ENCODE results near the gene SLC35E4. TPM values are rescaled to one million over a fixed set of nuclear protein-coding genes. Genes with fewer than 3 reads are reported as not detected.
"Not testable (repeated sequence)": the region's sequence is repeated elsewhere in the genome, so short reads cannot be mapped to it uniquely, and the experiment has no call there.

The SLC35E4 gene, protein sequence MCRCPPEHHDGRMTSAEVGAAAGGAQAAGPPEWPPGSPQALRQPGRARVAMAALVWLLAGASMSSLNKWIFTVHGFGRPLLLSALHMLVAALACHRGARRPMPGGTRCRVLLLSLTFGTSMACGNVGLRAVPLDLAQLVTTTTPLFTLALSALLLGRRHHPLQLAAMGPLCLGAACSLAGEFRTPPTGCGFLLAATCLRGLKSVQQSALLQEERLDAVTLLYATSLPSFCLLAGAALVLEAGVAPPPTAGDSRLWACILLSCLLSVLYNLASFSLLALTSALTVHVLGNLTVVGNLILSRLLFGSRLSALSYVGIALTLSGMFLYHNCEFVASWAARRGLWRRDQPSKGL
- total RNA-seq (2014; rRNA removed; shearing (Covaris generic)), result 14.2 and 22.1 TPM in 2 replicates

DNA sequence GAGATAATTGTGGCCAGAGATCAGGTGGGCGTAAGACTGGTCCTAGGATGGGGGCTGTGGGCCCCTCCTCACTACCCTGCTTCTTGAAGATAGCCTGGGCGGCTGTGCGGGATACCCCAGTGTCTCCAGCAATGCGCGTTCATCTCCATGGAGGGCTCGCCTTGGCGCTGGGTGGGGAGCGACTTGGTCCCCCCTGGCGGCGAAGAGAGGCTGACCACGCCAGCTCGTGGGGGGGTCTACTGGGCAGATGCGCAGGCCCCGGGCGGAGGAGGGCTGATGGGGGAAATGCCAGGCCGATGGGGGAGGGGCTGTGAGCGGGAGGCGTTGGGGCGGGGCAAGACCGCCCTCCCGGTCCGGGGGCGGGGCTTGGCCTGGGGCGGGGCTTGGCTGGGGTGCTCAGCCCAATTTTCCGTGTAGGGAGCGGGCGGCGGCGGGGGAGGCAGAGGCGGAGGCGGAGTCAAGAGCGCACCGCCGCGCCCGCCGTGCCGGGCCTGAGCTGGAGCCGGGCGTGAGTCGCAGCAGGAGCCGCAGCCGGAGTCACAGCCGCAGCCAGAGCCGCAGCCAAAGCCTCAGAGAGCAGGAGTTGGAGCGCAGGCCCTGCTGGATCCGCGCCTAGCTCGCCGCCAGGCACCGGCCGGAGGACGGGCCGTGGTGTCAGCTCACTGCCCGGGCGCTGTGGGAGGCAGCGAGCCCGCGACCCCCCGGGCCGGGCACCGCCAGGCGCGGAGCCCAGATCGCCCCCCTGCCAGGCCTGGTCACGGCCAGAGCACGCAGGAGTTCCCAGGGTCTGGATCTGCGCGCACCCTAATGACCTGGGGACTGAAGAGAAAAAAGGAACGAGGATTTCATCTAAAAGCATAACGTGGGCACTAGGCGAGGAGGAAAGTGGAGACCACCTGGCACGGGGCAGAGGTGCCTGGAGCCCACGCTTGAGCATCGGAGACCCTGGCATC, at the start of gene SLC35E4:
SLC35E4 (plus strand) TSS at position 509 of the 953 bp plus-strand sequence. CDS start 670 bp downstream, outside the sequence.
- DNase-seq (ENCODE audit: low spot score), result peak; percentile 80

DNA sequence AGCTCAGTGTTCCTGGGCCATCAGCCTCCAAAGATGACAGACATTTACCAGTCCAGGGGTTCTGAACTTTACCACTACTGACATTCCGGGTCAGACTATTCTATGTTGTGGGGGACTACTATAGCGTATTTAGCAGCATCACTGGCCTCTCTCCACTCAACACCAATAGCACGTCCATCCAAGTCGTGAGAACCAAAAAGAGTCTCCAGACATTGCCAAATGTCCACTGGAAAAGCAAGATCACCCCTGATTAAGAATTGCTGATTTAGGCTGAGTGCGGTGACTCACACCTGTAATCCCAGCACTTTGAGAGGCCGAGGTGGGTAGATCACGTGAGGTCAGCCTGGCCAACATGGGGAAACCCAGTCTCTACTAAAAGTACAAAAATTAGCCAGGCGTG, 49.2 kb upstream of the SLC35E4 start:
- no peak for DNase-seq (ENCODE audit: low spot score)

DNA sequence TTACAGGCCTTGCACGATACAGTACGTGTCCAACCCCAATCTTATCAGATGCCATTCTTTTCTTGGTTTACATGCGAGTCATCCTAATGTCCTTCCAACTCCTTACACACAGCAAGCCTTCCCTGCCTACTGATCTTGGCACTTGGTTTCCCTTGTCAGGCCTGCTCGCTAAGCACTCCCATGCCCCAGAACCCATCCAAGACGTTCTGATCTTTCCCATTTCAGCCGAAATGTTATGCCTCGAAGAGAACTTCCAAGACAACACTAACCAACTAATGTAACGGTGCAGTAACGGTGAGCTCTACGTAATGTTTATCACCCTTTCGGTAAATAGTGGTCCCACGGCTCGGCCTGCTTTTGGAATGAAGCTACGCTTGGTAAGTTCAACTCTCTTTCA, 44.4 kb upstream of the SLC35E4 start:
- peak; percentile 26 for DNase-seq (ENCODE audit: low spot score)

DNA sequence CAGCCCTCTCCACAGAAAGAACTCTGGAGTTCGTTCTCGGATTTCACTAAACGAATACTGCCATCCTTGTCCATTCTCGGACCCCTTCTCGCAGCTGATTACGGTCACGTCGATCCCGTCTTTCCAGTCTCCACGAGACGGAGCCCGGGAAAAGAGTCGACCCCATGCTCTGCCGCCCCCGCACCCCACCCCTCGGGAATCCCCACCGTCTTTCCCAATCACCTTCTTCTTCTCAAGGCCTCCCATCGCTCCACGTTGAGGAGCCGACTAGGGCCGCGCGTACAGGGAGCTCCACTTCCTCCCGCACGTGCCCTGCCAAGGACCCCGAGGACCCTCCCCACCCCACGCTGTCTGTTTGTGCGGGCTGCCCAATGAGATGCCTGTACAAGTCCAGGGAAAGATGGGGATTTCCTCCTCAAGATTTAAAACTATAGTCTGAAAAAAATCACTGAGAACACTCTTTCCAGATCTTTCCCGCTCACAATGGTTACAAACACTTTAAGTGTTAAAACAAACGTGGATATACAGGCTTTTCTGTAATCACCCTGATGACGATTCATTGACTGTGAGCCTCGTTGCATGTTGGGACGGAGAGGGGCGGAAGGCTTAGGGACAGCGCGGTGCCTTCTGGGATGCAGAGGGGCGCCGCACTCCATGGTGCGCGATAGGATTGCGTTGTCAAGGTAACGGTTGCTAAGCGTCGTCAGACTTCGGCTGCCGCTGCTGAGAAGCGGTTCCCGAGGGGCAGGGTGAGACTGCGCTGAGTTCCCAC, 43.8 kb upstream of the SLC35E4 start, which contains the start of gene PES1:
PES1 (minus strand) TSS at position 323 of the 772 bp plus-strand sequence; CDS start at position 246, 77 bp downstream.
- DNase-seq (ENCODE audit: low spot score), result peak; percentile 96

DNA sequence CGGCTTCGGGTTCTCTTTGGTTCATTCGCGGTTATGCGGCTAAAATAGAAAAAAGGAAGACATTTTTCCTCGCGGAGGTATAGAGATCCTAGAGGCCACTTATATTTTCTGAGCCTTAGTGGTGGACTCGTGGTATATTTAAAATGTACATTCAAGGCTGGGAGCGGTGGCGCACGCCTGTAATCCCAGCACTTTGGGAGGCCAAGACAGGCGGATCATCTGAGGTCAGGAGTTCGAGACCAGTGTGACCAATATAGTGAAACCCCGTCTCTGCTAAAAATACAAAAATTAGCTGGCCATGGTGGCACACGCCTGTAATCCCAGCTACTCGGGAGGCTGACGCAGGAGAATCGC, 43.2 kb upstream of the SLC35E4 start:
- not testable (repeated sequence) for DNase-seq (ENCODE audit: low spot score)

DNA sequence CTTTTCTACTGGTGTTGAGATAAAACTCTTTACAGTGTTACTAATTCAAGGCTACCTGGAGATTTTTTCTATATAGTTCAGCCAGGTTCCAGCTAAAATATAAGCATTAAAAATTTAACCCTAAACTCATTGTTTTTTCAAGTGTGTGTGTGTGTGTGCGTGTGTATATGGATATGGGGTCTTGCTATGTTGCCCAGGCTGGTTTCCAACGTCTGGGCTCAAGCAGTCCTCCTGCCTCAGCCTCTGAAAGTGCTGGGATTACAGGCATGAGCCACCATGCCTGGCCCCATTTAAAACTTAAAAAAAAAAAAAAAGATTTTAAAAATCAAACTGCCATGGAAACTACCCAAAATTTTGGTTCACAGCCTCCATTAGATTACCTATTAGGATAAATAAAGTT, 39.4 kb upstream of the SLC35E4 start:
- no peak for DNase-seq (ENCODE audit: low spot score)

DNA sequence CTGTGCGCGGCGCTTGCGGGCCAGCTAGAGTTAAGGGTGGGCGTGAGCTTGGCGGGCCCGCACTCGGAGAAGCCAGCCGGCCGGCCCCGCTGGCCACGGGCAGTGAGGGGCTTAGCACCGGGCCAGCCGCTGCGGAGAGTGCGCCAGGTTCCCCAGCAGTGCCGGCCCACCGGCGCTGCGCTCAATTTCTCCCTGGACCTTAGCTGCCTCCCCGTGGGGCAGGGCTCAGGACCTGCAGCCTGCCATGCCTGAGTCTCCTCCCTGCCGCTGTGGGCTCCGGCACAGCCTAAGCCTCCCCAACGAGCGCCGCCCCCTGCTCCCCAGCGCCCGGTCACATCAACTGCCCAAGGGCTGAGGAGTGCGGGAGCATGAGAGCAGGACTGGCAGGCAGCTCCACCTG, 38.7 kb upstream of the SLC35E4 start:
- DNase-seq (ENCODE audit: low spot score), result no peak

DNA sequence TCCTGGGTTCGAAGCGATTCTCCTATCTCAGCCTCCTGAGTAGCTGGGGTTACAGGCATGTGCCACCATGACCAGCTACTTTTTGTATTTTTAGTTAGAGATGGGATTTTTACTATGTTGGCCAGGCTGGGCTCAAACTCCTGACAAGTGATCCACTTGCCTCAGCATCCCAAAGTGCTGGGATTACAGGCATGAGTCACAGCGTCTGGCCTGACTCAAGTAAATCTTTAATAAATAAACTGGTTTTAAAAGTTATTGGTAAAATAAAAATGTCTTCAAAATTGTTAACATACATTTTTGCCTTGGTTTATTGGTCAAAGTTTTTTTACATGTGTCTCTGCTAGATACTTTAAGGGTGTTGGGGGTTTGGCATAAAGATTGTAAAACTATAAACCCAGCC, 36.6 kb upstream of the SLC35E4 start:
- no peak for DNase-seq (ENCODE audit: low spot score)

DNA sequence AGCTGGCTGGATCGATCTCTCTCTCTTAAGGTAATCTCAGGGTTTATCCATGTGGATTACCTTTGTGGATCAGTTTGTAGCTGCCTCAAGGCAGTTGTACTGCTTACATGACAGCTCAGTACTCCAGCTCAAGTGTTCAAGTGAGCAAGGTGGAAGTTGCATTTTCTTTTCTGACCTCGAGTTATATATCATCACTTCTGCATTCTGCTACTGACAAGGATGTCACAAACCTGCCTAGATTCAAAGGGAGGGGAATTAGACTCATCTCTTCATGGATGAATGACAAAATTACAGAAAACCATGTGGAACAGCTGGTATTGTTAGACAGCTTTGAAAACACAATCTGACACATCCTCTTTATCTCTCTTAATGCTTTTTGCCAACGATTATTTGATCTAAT, 34.7 kb upstream of the SLC35E4 start:
- no peak for DNase-seq (ENCODE audit: low spot score)

DNA sequence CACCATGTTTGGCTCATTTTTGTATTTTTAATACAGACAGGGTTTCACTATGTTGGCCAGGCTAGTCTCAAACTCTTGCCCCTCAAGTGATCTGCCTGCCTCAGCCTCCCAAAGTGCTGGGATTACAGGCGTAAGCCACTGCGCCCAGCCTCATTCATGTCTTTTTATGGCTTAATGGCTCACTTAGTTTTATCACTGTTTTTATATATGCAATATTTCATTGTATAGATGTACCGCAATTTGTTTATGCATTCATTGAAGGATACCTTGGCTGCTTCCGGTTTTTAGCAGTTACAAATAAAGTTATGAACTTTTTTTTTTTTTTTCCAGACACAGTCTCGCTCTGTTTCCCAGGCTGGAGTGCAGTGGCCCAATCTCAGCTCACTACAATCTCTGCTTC, 34.1 kb upstream of the SLC35E4 start:
- DNase-seq (ENCODE audit: low spot score), result no peak

DNA sequence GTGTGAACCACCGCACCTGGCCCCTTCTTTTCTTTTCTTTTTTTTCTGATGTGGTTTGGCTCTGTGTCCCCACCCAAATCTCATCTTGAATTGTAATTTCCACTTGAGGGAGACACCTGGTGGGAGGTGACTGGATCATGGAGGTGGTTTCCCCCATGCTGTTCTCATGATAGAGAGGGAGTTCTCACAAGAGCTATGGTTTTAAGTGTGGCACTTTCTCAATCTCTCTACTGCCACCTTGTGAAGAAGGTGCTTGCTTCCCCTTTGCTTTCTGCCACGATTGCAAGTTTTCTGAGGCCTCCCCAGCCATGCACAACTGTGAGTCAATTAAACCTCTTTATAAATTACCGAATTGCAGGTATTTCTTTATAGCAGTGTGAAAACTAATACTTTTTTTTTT, 33.5 kb upstream of the SLC35E4 start:
- peak; percentile 50 for DNase-seq (ENCODE audit: low spot score)

DNA sequence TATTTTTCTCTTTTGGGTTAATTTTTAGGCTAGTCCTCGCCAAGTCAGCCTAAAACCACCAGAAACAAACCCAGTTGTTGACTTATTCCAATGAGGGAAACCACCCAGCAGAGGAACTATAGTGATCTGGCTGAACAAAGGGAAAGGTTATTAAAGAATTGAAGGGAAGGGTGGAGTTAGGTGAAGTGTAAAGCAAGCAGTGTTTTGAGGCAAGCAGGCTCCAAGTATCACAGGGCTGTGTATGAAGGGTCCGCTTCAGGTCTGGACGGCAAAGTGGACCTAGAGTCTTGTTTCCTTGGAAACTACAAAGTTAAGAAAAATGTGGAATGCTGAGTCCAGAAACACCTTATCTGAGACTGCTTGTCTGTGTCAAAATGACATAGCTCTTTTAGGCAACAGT, 31.8 kb upstream of the SLC35E4 start:
- peak; percentile 39 for DNase-seq (ENCODE audit: low spot score)

DNA sequence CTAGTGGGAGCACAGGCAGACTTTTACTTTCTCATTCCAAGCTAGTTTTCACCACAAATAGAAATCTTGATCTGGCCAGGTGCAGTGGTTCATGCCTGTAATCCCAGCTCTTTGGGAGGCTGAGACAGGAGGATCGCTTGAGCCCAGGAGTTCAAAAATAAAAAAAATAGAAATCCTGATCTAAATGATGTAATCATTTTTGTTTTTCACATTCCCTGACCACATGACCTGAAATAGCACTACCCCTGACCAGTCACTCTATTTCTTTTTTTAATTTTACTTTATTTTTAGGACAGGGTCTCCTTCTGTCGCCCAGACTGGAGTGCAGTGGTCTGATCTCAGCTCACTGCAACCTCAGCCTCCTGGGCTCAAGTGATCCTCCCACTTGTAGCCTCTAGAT, 30.9 kb upstream of the SLC35E4 start:
- DNase-seq (ENCODE audit: low spot score), result no peak

DNA sequence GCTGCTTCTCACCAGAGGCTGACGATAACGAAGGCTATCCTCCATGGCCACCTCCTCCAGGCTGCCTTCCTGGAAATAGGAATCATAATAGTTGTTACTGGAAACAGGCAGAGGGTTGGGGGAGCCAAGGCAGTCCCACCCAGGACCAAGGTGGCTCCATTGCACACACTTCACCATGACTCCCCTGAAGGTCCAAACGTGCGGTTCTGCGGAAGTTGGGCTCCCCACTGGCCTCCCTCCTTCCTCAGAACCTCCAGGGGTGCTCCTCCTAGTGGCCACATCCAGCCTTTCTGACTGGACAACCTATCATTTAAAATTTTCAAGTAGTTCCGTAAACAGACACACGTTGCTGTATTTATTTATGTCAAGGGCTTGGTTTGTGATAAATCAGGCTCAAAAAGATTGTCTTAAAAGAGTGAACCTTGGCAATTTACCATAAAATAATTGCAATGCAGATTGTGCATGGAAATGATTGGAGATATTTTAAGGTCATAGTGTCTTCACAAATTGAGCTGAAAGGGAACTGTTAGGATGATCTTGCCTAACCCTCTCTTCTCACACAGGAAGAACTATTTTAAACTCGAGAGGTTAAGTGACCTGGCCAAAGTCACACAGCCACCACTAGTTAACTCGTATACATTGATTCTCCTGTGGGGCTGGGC, 30.0 kb upstream of the SLC35E4 start:
- peak; percentile 51 for DNase-seq (ENCODE audit: low spot score)

DNA sequence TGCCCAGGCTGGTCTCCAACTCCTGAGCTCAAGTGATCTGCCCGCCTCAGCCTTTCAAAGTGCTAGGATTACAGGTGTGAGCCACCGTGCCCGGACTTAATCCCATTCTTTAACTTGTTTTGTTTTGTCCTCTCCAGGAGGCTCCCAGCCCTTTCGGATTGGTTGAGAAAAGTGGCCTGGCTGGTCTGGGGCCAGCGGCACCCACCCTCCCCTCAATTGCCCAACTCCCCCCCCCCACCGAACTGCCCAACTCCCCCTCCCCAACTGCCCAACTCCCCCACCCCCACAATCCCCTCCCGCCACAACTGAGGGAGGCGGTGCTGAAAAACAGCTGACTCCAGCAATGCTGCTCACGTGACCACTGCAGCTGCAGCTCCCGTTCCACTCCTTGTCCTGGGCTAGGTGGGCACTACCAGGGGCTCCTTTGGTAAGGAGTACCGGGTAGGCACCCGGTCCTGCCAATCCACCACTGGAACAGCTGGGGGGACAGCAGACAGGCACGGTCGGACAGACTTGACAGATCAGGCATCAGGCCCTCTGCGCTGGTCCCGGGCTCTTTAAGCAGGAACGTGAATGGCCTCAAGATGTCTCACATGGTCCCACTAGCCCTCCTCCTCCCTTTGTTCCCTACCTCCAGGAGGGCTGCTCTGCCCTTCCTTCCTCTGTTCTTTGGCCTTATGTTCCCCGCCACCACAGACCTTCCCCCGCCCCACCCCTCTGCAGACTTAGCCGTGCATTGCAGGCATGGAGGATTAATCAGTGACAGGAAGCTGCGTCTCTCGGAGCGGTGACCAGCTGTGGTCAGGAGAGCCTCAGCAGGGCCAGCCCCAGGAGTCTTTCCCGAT, 28.9 kb upstream of the SLC35E4 start, which contains the start of gene TCN2:
TCN2 (plus strand) TSS at position 720 of the 845 bp plus-strand sequence. CDS start 158 bp downstream, outside the sequence.
- peak; percentile 64 for DNase-seq (ENCODE audit: low spot score)

DNA sequence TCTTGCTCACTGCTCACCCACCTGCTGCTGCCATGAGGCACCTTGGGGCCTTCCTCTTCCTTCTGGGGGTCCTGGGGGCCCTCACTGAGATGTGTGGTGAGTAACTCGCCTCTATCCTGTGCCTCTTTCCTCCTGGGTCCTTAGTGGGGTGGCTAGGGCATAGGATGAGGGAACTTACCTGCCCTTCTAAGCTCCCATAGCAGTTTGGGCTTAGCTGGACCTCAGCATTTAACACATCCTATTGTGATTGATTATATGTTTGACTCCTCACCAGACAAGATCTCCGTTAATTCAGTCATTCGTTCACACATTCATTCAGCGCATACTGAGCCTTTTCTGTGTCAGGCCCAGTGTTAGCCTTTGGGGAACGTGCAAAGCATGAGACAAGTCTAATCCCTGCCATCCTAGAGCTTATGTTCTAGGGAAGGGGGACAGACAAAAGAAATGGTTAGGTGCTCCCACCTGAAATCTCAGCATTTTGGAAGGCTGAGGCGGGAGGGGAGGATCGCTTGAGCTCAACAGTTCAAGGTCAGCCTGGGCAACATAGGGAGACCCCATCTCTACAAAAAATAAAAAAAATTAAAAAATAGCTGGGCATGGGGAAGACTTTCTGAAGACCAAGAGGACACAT, 28.2 kb upstream of the SLC35E4 start:
- no peak for DNase-seq (ENCODE audit: low spot score)

DNA sequence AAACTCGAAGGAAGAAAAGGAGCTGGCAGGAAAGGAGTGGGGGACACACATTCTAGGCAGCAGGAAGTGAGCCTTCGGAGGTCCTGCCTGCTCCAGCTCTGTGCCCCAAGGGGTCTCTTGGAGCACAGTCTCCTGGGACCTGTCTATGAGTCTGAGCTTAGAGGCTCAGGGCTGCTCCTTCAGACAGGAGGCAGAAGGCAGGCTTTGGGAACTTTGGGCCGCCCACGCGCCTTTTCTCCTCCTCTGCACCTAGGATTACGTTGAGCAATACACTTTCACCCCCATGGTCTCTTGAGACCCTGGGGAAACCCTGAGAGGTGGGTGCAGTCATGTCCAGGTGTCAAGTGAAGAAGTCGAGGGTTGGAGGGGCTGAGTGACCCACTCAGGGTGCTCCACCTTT, 27.6 kb upstream of the SLC35E4 start:
- no peak for DNase-seq (ENCODE audit: low spot score)

DNA sequence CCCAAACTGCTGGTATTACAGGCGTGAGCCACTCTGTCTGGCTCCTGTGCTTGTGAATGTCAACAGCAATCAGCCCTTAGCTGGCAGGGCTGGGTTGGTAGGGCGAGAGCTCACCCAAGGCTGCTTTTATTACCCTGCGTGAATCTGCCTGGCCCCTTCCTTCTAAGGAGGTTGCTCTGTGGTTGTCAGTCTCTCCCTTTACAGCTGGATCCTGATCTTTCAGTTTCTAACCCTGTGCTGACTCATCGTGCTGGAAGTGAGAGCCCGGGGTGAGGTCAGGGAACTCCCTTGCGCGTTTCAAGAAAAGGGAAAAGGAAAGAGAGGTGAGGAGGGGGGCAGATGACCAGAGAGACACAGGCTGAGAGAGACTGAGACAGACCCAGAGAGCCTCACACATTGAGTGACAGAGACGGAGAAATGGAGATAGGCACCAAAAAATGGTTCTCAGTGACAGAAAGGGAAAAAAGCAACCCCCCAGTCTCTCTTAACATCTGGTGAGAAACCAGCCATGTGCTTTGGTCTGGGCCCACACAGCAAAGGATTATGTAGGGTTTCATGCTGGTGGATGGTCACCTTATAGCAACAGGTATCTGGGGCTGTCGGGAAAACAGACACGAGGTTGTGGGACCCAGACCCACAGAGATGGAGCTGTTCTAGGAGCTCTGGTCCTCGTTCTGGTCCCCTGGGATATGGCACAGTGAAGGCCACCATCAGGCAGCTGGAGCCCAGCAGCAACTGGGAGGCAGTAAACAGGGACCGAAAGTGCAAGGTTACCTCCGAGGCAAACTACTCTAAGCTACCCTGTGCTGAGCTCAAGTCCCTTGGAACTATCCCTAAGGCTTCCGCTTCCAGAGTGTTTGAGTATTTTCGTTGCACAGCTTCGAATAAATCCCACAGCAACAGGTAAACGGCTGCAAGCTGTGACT, 26.1 kb upstream of the SLC35E4 start:
- peak; percentile 50 for DNase-seq (ENCODE audit: low spot score)

Measured in HT-29 (cell line).